ENCODE data around the gene CTBP2.

The CTBP2 gene

DNA sequence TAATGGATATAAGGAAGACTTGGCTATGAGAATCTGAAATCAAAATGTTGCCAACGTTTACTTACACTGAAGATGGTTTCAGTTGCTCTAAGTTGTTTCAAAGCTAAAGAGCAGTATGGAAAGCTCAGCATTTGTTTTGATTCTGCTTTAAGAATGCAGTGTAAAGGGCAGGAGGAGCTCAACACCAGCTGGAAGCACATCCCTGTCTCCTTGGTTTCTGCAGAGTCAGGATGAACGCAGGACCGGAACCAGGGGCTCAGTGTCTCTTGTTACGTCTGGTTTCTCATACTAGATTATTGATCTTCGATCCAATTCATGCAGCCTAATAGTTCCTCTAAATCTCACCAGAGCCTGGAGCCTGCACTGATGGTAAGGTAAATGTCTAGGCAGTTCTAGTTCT lies 194.4 kb downstream of the CTBP2 start:
- Histone ChIP-seq H3K4me3 (ENCODE audit: low read length) (no peak overlapping the region), H3K27me3 (ENCODE audit: control insufficient read depth, insufficient read depth, low read length) (no peaks in the 10 kb centered on the region), H3K4me1 (ENCODE audit: control insufficient read depth, insufficient read depth, low read length) (peaks cover 15% of the 10 kb centered on the region), H3K9ac (ENCODE audit: low read depth, low read length) (no peak overlapping the region), H3K4me2 (ENCODE audit: low read length) (no peak overlapping the region), H3K9me3 (replicated peaks; ENCODE audit: low read length) (no peaks in the 10 kb centered on the region), H3K36me3 (ENCODE audit: insufficient read depth, low read length) (peaks cover 27% of the 10 kb centered on the region)

DNA sequence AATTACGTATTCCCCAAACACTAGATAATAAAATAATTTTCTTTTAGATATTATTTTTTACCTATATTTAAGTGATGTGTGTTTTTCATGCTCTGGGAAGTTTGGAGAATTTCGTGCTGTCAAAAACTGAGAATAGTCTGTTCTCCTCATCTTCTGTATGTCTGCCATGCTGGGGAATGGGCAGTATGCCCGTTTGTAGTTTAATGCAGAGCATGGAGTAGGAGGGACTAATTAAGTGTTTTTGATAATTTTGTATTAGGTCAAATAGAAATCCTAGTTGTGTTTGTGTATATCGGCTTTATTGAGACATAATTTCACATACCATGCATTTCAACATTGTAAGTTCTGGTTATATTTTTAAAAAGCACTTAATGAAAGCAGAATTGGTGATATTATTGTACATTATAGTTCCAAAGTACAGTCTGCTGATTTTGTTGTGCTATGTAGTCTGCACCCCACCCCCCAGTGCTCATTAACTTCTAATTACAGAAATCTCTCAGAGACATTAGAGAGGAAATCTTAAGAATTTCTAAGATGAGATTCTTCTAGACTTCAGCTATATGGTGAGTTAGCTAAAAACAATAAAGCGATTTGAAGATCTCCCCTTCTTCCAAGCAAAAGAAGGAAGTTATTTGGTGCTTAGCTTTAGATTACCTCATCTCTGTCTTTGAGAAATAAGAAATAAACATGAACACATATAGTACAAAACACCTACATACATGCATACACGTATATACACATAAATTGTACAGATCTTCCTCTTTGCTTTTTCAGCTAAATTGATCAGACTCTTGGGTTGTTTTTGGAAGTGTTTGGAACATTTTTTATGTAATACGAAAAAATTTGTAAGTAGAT lies 196.3 kb downstream of the CTBP2 start:
- H3K36me3 ChIP-seq (ENCODE audit: insufficient read depth, low read length), result peaks cover 25% of the 10 kb centered on the region
- H3K9ac ChIP-seq (ENCODE audit: low read depth, low read length), result no peak overlapping the region
- no peaks in the 10 kb centered on the region for H3K9me3 ChIP-seq (replicated peaks; ENCODE audit: low read length)
- H3K27me3 ChIP-seq (ENCODE audit: control insufficient read depth, insufficient read depth, low read length), result no peaks in the 10 kb centered on the region
- peaks cover 20% of the 10 kb centered on the region for H3K4me1 ChIP-seq (ENCODE audit: control insufficient read depth, insufficient read depth, low read length)
- H3K4me2 ChIP-seq (ENCODE audit: low read length), result no peak overlapping the region
- H3K4me3 ChIP-seq (ENCODE audit: low read length), result no peak overlapping the region

DNA sequence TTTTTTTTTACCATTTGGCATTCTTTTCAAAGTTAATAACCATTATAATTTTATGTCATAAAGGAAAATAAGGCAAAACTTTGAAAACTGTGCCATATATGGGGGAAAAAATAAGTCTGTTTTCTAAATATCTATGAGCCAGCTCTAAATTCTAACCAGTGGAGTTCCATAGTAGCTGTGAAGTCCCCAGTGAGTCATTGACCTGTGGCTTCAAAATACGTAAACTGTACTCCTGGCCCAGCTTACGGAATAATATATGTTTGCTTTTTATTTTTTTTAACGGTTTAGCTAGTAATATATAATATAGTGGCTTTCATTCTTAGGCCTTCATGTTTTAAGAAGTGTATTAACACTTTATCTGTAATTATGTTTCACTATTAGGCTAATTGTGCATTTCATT lies 197.9 kb downstream of the CTBP2 start:
- no peaks in the 10 kb centered on the region for H3K27me3 ChIP-seq (ENCODE audit: control insufficient read depth, insufficient read depth, low read length)

DNA sequence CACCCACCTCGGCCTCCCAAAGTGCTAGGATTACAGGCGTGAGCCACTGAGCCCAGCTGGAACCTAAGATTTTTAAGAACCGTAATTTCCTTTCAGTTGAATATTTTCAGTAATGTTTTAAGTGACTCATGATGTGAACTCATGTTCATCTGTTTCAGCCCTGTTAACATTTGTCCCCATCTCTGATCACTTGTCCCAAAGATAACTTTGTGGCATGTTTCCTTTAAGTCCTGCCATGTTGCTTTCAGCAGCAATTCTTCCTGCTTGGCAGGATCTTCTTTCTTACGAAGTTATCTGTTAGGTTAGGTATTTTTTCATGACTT lies 199.2 kb downstream of the CTBP2 start:
- Histone ChIP-seq H3K36me3 (ENCODE audit: insufficient read depth, low read length) (peaks cover 2% of the 10 kb centered on the region), H3K9me3 (replicated peaks; ENCODE audit: low read length) (no peaks in the 10 kb centered on the region), H3K4me2 (ENCODE audit: low read length) (peak overlapping the region; percentile 50), H3K4me1 (ENCODE audit: control insufficient read depth, insufficient read depth, low read length) (peaks cover 21% of the 10 kb centered on the region), H3K4me3 (ENCODE audit: low read length) (no peak overlapping the region), H3K9ac (ENCODE audit: low read depth, low read length) (no peak overlapping the region), H3K27me3 (ENCODE audit: control insufficient read depth, insufficient read depth, low read length) (no peaks in the 10 kb centered on the region)

More for the DNA sequence above, 197.9 kb downstream of the CTBP2 start:
- peaks cover 20% of the 10 kb centered on the region for H3K4me1 ChIP-seq (ENCODE audit: control insufficient read depth, insufficient read depth, low read length)
- H3K9me3 ChIP-seq (replicated peaks; ENCODE audit: low read length), result no peaks in the 10 kb centered on the region
- H3K4me3 ChIP-seq (ENCODE audit: low read length), result no peak overlapping the region
- peaks cover 12% of the 10 kb centered on the region for H3K36me3 ChIP-seq (ENCODE audit: insufficient read depth, low read length)
- H3K4me2 ChIP-seq (ENCODE audit: low read length), result no peak overlapping the region
- no peak overlapping the region for H3K9ac ChIP-seq (ENCODE audit: low read depth, low read length)

DNA sequence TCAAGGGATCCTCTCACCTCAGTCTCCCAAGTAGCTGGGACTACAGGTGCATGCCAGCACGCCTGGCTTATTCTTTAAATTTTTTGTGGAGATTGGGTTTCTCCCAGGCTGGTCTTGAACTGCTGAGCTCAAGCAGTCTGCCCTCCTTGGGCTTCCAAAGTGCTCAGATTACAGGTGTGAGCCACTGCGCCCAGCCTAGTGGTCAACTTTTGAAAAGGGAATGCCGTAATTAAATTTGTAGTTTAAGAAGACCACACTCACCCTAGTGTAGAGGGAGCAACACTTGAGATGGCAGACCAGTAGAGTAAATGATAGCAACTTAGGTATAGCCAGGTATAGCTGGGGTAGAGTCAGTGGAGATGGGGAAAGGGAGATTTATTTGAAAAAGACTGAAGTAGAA lies 200.8 kb downstream of the CTBP2 start:
- peaks cover 17% of the 10 kb centered on the region for H3K4me1 ChIP-seq (ENCODE audit: control insufficient read depth, insufficient read depth, low read length)
- no peak overlapping the region for H3K4me3 ChIP-seq (ENCODE audit: low read length)
- no peaks in the 10 kb centered on the region for H3K9me3 ChIP-seq (replicated peaks; ENCODE audit: low read length)
- H3K27me3 ChIP-seq (ENCODE audit: control insufficient read depth, insufficient read depth, low read length), result no peaks in the 10 kb centered on the region
- H3K36me3 ChIP-seq (ENCODE audit: insufficient read depth, low read length), result peaks cover 2% of the 10 kb centered on the region
- H3K9ac ChIP-seq (ENCODE audit: low read depth, low read length), result no peak overlapping the region
- H3K4me2 ChIP-seq (ENCODE audit: low read length), result no peak overlapping the region

DNA sequence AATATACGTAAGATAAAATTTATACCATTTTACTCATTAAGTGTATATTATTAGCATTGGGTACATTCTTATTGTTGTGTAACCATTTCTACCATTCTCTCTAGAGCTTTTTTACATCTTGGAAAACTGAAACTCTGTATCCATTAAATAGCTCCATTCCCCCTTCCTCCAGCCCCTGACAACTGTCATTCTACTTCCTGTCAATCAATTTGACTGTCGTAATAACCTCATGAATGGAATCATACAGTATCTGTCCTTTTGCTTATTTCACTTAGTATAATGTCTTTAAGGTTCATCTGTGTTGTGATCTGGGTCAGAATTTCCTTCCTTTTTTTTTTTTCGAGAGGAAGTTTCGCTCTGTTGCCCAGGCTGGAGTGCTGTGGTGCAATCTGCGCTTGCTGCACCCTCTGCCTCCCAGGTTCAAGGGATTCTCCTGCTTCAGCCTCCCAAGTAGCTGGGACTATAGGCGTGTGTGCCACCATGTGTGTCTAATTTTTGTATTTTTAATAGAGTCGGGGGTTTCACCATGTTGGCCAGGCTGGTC lies 202.9 kb downstream of the CTBP2 start:
- H3K9me3 ChIP-seq (replicated peaks; ENCODE audit: low read length), result no peaks in the 10 kb centered on the region
- no peak overlapping the region for H3K9ac ChIP-seq (ENCODE audit: low read depth, low read length)
- H3K27me3 ChIP-seq (ENCODE audit: control insufficient read depth, insufficient read depth, low read length), result no peaks in the 10 kb centered on the region
- H3K36me3 ChIP-seq (ENCODE audit: insufficient read depth, low read length), result peaks cover 2% of the 10 kb centered on the region
- peaks cover 17% of the 10 kb centered on the region for H3K4me1 ChIP-seq (ENCODE audit: control insufficient read depth, insufficient read depth, low read length)
- no peak overlapping the region for H3K4me2 ChIP-seq (ENCODE audit: low read length)
- H3K4me3 ChIP-seq (ENCODE audit: low read length), result no peak overlapping the region

- no peaks in the 10 kb centered on the region for H3K27me3 ChIP-seq (ENCODE audit: control insufficient read depth, insufficient read depth, low read length)
- peaks cover 17% of the 10 kb centered on the region for H3K4me1 ChIP-seq (ENCODE audit: control insufficient read depth, insufficient read depth, low read length)
- H3K36me3 ChIP-seq (ENCODE audit: insufficient read depth, low read length), result peaks cover 2% of the 10 kb centered on the region
- no peak overlapping the region for H3K9ac ChIP-seq (ENCODE audit: low read depth, low read length)
- H3K9me3 ChIP-seq (replicated peaks; ENCODE audit: low read length), result no peaks in the 10 kb centered on the region
- H3K4me3 ChIP-seq (ENCODE audit: low read length), result no peak overlapping the region
- H3K4me2 ChIP-seq (ENCODE audit: low read length), result no peak overlapping the region
Measured at GRCh38 chr10:124956764-124957163, 203.6 kb downstream of the CTBP2 start.

DNA sequence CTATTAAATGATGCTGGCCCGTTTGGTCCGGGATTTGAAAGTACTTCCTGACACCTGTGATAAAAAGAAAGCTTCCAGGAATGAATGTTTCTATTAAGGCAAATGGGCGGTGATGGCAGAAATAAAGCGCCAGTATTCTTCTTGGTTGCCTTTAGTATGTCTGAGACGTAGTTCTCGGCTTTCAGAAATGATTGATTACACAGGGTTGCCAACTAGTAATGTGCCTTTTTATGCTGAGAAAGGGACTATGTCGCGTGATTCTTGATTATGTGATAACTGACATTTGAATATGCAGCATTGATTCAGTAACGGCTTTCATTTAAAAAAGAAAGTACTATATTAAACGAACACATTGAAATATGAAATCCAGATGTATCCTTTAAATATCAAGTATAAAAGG lies 204.5 kb downstream of the CTBP2 start:
- no peaks in the 10 kb centered on the region for H3K9me3 ChIP-seq (replicated peaks; ENCODE audit: low read length)
- H3K9ac ChIP-seq (ENCODE audit: low read depth, low read length), result no peak overlapping the region
- H3K4me2 ChIP-seq (ENCODE audit: low read length), result no peak overlapping the region
- H3K4me1 ChIP-seq (ENCODE audit: control insufficient read depth, insufficient read depth, low read length), result peaks cover 10% of the 10 kb centered on the region
- no peak overlapping the region for H3K4me3 ChIP-seq (ENCODE audit: low read length)
- peaks cover 2% of the 10 kb centered on the region for H3K36me3 ChIP-seq (ENCODE audit: insufficient read depth, low read length)
- no peaks in the 10 kb centered on the region for H3K27me3 ChIP-seq (ENCODE audit: control insufficient read depth, insufficient read depth, low read length)

DNA sequence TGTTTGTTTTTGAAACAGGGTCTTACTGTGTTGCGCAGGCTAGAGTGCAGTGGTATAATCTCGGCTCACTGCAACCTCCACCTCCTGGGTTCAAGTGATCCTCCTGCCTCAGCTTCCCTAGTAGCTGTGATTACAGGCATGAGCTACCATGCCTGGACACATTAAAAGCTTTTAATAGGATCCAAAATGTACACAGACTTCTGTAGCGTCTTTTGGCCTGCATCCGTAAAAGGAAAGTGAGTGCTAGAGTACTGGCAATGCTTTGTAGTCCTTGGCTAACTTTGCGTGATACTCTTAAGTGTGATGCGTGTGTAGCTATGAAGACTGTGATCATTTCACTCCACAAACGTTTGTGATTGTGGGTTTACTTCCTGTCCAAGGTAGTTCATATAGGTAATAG lies 205.1 kb downstream of the CTBP2 start:
- no peak overlapping the region for H3K4me2 ChIP-seq (ENCODE audit: low read length)
- no peaks in the 10 kb centered on the region for H3K36me3 ChIP-seq (ENCODE audit: insufficient read depth, low read length)
- no peaks in the 10 kb centered on the region for H3K27me3 ChIP-seq (ENCODE audit: control insufficient read depth, insufficient read depth, low read length)
- no peaks in the 10 kb centered on the region for H3K9me3 ChIP-seq (replicated peaks; ENCODE audit: low read length)
- H3K9ac ChIP-seq (ENCODE audit: low read depth, low read length), result no peak overlapping the region
- peaks cover 4% of the 10 kb centered on the region for H3K4me1 ChIP-seq (ENCODE audit: control insufficient read depth, insufficient read depth, low read length)
- H3K4me3 ChIP-seq (ENCODE audit: low read length), result no peak overlapping the region

DNA sequence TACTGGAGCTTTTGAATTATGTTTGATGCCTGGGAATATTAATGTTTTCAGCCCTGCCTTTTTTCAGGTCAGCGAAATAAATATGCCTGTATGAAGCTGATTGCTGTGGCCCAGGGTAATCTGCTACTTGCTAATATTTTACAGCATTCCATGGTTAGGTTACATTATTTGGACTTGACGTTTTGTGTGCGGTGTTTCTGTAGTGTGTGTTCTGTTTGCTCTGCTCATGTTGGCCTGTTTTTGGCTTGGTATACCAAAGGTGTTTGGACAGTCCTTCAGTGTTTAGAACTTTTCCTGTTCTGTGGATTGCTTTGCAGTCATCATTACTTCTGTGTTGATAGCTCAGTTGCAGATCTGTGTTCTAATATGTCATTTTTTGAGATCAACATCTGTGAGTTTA lies 206.9 kb downstream of the CTBP2 start:
- Histone ChIP-seq H3K9me3 (replicated peaks; ENCODE audit: low read length) (no peaks in the 10 kb centered on the region), H3K4me2 (ENCODE audit: low read length) (no peak overlapping the region), H3K27me3 (ENCODE audit: control insufficient read depth, insufficient read depth, low read length) (no peaks in the 10 kb centered on the region), H3K36me3 (ENCODE audit: insufficient read depth, low read length) (no peaks in the 10 kb centered on the region), H3K9ac (ENCODE audit: low read depth, low read length) (no peak overlapping the region), H3K4me1 (ENCODE audit: control insufficient read depth, insufficient read depth, low read length) (peaks cover 4% of the 10 kb centered on the region), H3K4me3 (ENCODE audit: low read length) (no peak overlapping the region)

GRCh38 chr10:124952123-124952522 lies 208.2 kb downstream of the CTBP2 start:
- Histone ChIP-seq H3K36me3 (ENCODE audit: insufficient read depth, low read length) (no peaks in the 10 kb centered on the region), H3K4me1 (ENCODE audit: control insufficient read depth, insufficient read depth, low read length) (peaks cover 5% of the 10 kb centered on the region), H3K9me3 (replicated peaks; ENCODE audit: low read length) (no peaks in the 10 kb centered on the region), H3K27me3 (ENCODE audit: control insufficient read depth, insufficient read depth, low read length) (no peaks in the 10 kb centered on the region), H3K4me2 (ENCODE audit: low read length) (no peak overlapping the region), H3K9ac (ENCODE audit: low read depth, low read length) (no peak overlapping the region), H3K4me3 (ENCODE audit: low read length) (no peak overlapping the region)

DNA sequence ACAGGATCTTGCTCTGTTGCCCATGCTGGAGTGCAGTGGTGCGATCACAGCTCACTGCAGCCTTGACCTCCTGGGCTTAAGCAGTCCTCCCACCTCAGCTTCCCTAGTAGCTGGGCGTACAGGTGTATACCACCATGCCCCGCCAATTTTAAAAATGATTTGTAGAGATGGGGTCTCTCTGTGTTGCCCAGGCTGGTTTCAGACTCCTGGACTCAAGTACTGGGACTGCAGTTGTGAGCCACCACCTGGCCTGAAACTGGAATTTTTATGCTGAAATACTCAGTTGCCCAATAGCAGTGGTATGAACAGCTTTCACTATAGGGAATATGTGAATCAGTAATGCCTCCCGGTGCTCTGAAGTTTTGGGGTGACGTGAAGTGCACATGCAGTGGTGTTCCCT lies 210.8 kb downstream of the CTBP2 start:
- Histone ChIP-seq H3K4me3 (ENCODE audit: low read length) (no peak overlapping the region), H3K9ac (ENCODE audit: low read depth, low read length) (no peak overlapping the region), H3K9me3 (replicated peaks; ENCODE audit: low read length) (no peaks in the 10 kb centered on the region), H3K36me3 (ENCODE audit: insufficient read depth, low read length) (no peaks in the 10 kb centered on the region), H3K4me1 (ENCODE audit: control insufficient read depth, insufficient read depth, low read length) (peaks cover 18% of the 10 kb centered on the region), H3K27me3 (ENCODE audit: control insufficient read depth, insufficient read depth, low read length) (no peaks in the 10 kb centered on the region), H3K4me2 (ENCODE audit: low read length) (no peak overlapping the region)
